K562 (cell line): ENCODE results near the gene TMA7B. TPM values are rescaled to one million over a fixed set of nuclear protein-coding genes. Genes with fewer than 3 reads are reported as not detected.

Experiments
- ATAC-seq: fragments of 200-7000 bp; cut with Tn5 transposase; 3 replicates; pipeline ENCODE4 v1.9.1; 2020; ENCODE audit warnings: moderate library complexity
- BruUV-seq: library from RNA; stranded (reverse); fragments of 400-500 nt; replicated peaks from 2 replicates; lab custom pipeline; 2021; lab: Mats Ljungman, UMichigan
- CTCF ChIA-PET: fragments of 300-600 bp; formaldehyde crosslinking; extraction: SDS; loops from one replicate; lab custom pipeline; 2021; ENCODE audit warnings: low intra/inter-chr PET ratio; lab: Yijun Ruan, JAX
- POLR2A ChIA-PET: fragments of 300-600, 350-650 bp; sonication (Branson Sonifier 250); formaldehyde crosslinking; extraction: SDS; loops from one replicate; lab custom pipeline; 2021; ENCODE audit warnings: antibody characterized with exemption, inconsistent platforms; lab: Yijun Ruan, JAX
- DNase-seq, 4 experiments: peaks; one replicate each; pipeline versions ENCODE4 v3.0.0 to v3.0.0-alpha.2; 2011 to 2018; ENCODE audit warnings: low spot score in 3 of 4, mixed read lengths in 3 of 4; ENCODE audit errors: extremely low read depth in 1 of 4
- FAIRE-seq: peaks from 2 replicates; lab custom pipeline; 2011; peaks lifted over from hg19 to GRCh38; lab: Jason Lieb, UNC
- H2AFZ ChIP-seq: 2 replicates; pipeline ENCODE4 v1.6.0; 2011; ENCODE audit warnings: low read depth, low read length, control low read depth, inconsistent platforms
- H3K27ac ChIP-seq: fragments of 200-600 bp; 3 replicates; pipeline ENCODE4 v1.8.0; 2011; ENCODE audit warnings: low read depth, mild to moderate bottlenecking, control low read depth, inconsistent platforms, low read length, moderate library complexity, mixed read lengths; ENCODE audit errors: extremely low read depth
- H3K27me3 ChIP-seq, 2 experiments: fragments of 300-600 bp in 1 of 2; 2 replicates in 1 of 2; 3 replicates in 1 of 2; pipeline versions ENCODE4 v1.6.0 to v1.8.0; 2011; ENCODE audit warnings: inconsistent platforms in 2 of 2, low read length in 2 of 2, mild to moderate bottlenecking in 1 of 2, mixed read lengths in 1 of 2, moderate library complexity in 1 of 2; ENCODE audit not compliant: control insufficient read depth in 2 of 2, insufficient read depth in 2 of 2
- H3K36me3 ChIP-seq: fragments of 300-600 bp; 3 replicates; pipeline ENCODE4 v1.8.0; 2011; ENCODE audit warnings: mild to moderate bottlenecking, low read length, inconsistent platforms; ENCODE audit not compliant: control insufficient read depth, insufficient read depth
- H3K4me1 ChIP-seq, 2 experiments: fragments of 200-600 bp in 1 of 2; replicated peaks in 1 of 2; 2 replicates in 1 of 2; 3 replicates in 1 of 2; pipeline versions ENCODE4 v1.5.1 to v1.8.0; 2011; ENCODE audit warnings: inconsistent platforms in 2 of 2, low read length in 2 of 2, mild to moderate bottlenecking in 1 of 2, mixed read lengths in 1 of 2, moderate library complexity in 1 of 2; ENCODE audit not compliant: control insufficient read depth in 2 of 2, insufficient read depth in 2 of 2
- H3K4me2 ChIP-seq: 2 replicates; pipeline ENCODE4 v1.6.1; 2011; ENCODE audit warnings: low read length, control low read depth, inconsistent platforms, mixed read lengths; ENCODE audit not compliant: insufficient read depth
- H3K4me3 ChIP-seq: fragments of 200-600 bp; sonication (generic), shearing (Covaris generic); 2 replicates; pipeline ENCODE4 v1.5.1; 2016; ENCODE audit warnings: control low read depth, inconsistent platforms
- H3K79me2 ChIP-seq: fragments of 200-600 bp; 3 replicates; pipeline ENCODE4 v1.8.0; 2011; ENCODE audit warnings: low read length, inconsistent platforms; ENCODE audit not compliant: control insufficient read depth, insufficient read depth
- H3K9ac ChIP-seq, 2 experiments: 2 replicates each; pipeline versions ENCODE4 v1.6.0 to v1.6.1; 2011; ENCODE audit warnings: low read depth in 2 of 2, low read length in 2 of 2, control low read depth in 1 of 2, inconsistent platforms in 1 of 2, mild to moderate bottlenecking in 1 of 2, mixed read lengths in 1 of 2; ENCODE audit not compliant: insufficient read depth in 1 of 2
- H3K9me1 ChIP-seq: one replicate; pipeline ENCODE4 v1.6.0; 2011; ENCODE audit warnings: inconsistent platforms, mild to moderate bottlenecking, low read length, moderate library complexity; ENCODE audit not compliant: control insufficient read depth, insufficient read depth
- H3K9me3 ChIP-seq: replicated peaks from 2 replicates; pipeline ENCODE4 v1.5.1; 2011; ENCODE audit warnings: low read depth, low read length, inconsistent platforms; ENCODE audit not compliant: control insufficient read depth, insufficient read depth
- H4K20me1 ChIP-seq: replicated peaks from 2 replicates; pipeline ENCODE4 v1.6.1; 2011; ENCODE audit warnings: low read length, inconsistent platforms, mixed read lengths; ENCODE audit not compliant: control insufficient read depth, insufficient read depth
- ATF1 ChIP-seq, 2 experiments: fragments of 450-650 bp in 1 of 2; IDR thresholded peaks; 2 replicates each; pipeline ENCODE4 v1.6.1; 2016; ENCODE audit warnings: missing compliant biosample characterization in 1 of 2, missing genetic modification characterization in 1 of 2
- BACH1 ChIP-seq: fragments of 200-800 bp; sonication (Bioruptor generic); IDR thresholded peaks from 2 replicates; pipeline ENCODE4 v1.6.1; 2016; ENCODE audit warnings: missing genetic modification characterization, missing compliant biosample characterization
- CBFA2T3 ChIP-seq: fragments of 450-650 bp; IDR thresholded peaks from 2 replicates; pipeline ENCODE4 v1.6.1; 2017
- EP300 ChIP-seq: IDR thresholded peaks from 2 replicates; pipeline ENCODE4 v1.6.1; 2012; ENCODE audit warnings: low read length, improper control_type of control experiment
- FOXK2 ChIP-seq, 2 experiments: fragments of 450-650 bp; IDR thresholded peaks in 1 of 2; conservative IDR thresholded peaks in 1 of 2; 2 replicates each; pipeline ENCODE4 v1.6.1; 2016; ENCODE audit warnings: low read depth in 2 of 2, mild to moderate bottlenecking in 1 of 2
- FUS ChIP-seq: fragments of 200-400 bp; formaldehyde crosslinking; optimal IDR thresholded peaks from 2 replicates; pipeline ENCODE3; 2017; ENCODE audit warnings: low read depth, low read length
- GABPA ChIP-seq: fragments of 200-800 bp; sonication (Bioruptor generic); conservative IDR thresholded peaks from 2 replicates; pipeline ENCODE4 v1.6.1; 2016; ENCODE audit warnings: low read depth, missing genetic modification characterization, missing compliant biosample characterization
- MCM7 ChIP-seq, 2 experiments: fragments of 450-650 bp; IDR thresholded peaks; 2 replicates each; pipeline ENCODE4 v1.6.1; 2016 to 2018
- NCOR1 ChIP-seq: fragments of 450-650 bp; IDR thresholded peaks from 2 replicates; pipeline ENCODE4 v1.6.1; 2016; ENCODE audit warnings: mild to moderate bottlenecking, moderate library complexity
- NR2C2 ChIP-seq, 2 experiments: fragments of 200-800 bp in 1 of 2; sonication (Bioruptor generic) in 1 of 2; sonication (generic) in 1 of 2; formaldehyde crosslinking in 1 of 2; IDR thresholded peaks; 2 replicates each; pipeline versions ENCODE4 v1.6.1 to v1.8.0; 2016 to 2022; ENCODE audit warnings: mild to moderate bottlenecking in 1 of 2, missing compliant biosample characterization in 1 of 2, missing genetic modification characterization in 1 of 2, missing genetic modification reagents in 1 of 2
- NRF1 ChIP-seq, 2 experiments: fragments of 450-650 bp; IDR thresholded peaks in 1 of 2; conservative IDR thresholded peaks in 1 of 2; 2 replicates each; pipeline ENCODE4 v1.6.1; 2014; ENCODE audit warnings: mild to moderate bottlenecking in 2 of 2
- PPARD ChIP-seq: fragments of 250-450 bp; sonication (Bioruptor Pico); IDR thresholded peaks from 2 replicates; pipeline ENCODE4 v1.8.0; 2022; ENCODE audit warnings: inconsistent platforms, mild to moderate bottlenecking, moderate library complexity
- SAFB2 ChIP-seq: fragments of 200-400 bp; formaldehyde crosslinking; IDR thresholded peaks from 2 replicates; pipeline ENCODE4 v1.6.1; 2018; ENCODE audit warnings: borderline replicate concordance, low read length, low read depth, moderate library complexity; ENCODE audit not compliant: severe bottlenecking
- SIN3A ChIP-seq, 2 experiments: fragments of 150-350 bp in 1 of 2; IDR thresholded peaks; 2 replicates each; pipeline ENCODE4 v1.6.1; 2011 to 2016; ENCODE audit warnings: borderline replicate concordance in 2 of 2, low read depth in 2 of 2, low read length in 2 of 2, mild to moderate bottlenecking in 2 of 2, moderate library complexity in 2 of 2; ENCODE audit not compliant: control insufficient read depth in 1 of 2
- SNRNP70 ChIP-seq: fragments of 200-400 bp; formaldehyde crosslinking; optimal IDR thresholded peaks from 2 replicates; pipeline ENCODE3; 2017; ENCODE audit warnings: low read depth, low read length
- SOX6 ChIP-seq: fragments of 450-650 bp; IDR thresholded peaks from 2 replicates; pipeline ENCODE4 v1.6.1; 2014; ENCODE audit warnings: mild to moderate bottlenecking
- TCF15 ChIP-seq: fragments of 250-450 bp; sonication (Bioruptor Pico); IDR thresholded peaks from 2 replicates; pipeline ENCODE4 v1.8.0; 2022; ENCODE audit warnings: moderate library complexity, mild to moderate bottlenecking, inconsistent platforms
- ZNF263 ChIP-seq: sonication (generic); formaldehyde crosslinking; IDR thresholded peaks from 2 replicates; pipeline ENCODE4 v1.8.0; 2022; ENCODE audit warnings: mild to moderate bottlenecking, missing genetic modification reagents, borderline replicate concordance
- ZNF316 ChIP-seq: fragments of 450-650 bp; IDR thresholded peaks from 2 replicates; pipeline ENCODE4 v1.6.1; 2016
- ZNF384 ChIP-seq: IDR thresholded peaks from 2 replicates; pipeline ENCODE4 v1.6.1; 2012; ENCODE audit warnings: low read depth, low read length, improper control_type of control experiment
- WGBS: fragments of 100-300 bp; shearing (Covaris generic); methylation state at CpG from one replicate; pipeline ENCODE4 v1.1.6; 2016; ENCODE audit warnings: low coverage, mixed read lengths; ENCODE audit not compliant: insufficient coverage; ENCODE audit errors: missing lambda C conversion rate; 5-methylcytosine and 5-hydroxymethylcytosine counted together
- in situ Hi-C: fragments of 300-500 bp; cut with MboI; formaldehyde crosslinking; loops from 4 replicates; pipeline ENCODE4 v1.15.0; 2018; ENCODE audit warnings: inconsistent platforms, mixed read lengths
- intact Hi-C: fragments of 100-400 bp; cut with micrococcal nuclease; formaldehyde crosslinking; loops from 2 replicates; pipeline ENCODE4 v1.14.2; 2022
- polyA plus RNA-seq, 8 experiments: library from polyadenylated mRNA; depleted of rRNA in 4 of 8; stranded (reverse) in 5 of 8; unstranded in 3 of 8; fragments of >200 nt; fragmentation: Nextera tagmentation in 2 of 8; fragmentation: Illumina TruSeq in 1 of 8; extraction: Ambion mirVana in 2 of 8; extraction: Trizol in 1 of 8; gene quantifications; 2 replicates each; pipeline versions ENCODE4 v1.2.1 to v1.2.3, GENCODE V29; 2011 to 2014; ENCODE audit warnings: inconsistent platforms in 1 of 8, missing spikeins in 1 of 8
- total RNA-seq, 7 experiments: library from RNA; depleted of rRNA in 6 of 7; stranded (reverse); fragments of >200 nt in 6 of 7; fragmentation: Illumina TruSeq in 2 of 7; extraction: Trizol in 2 of 7; gene quantifications; 2 replicates each; pipeline versions ENCODE4 v1.2.1 to v1.2.3, GENCODE V29; 2011 to 2021; ENCODE audit warnings: low replicate concordance in 1 of 7
- TF ChIP-seq, protein P1 (sequence below), 3 experiments: IDR thresholded peaks in 2 of 3; conservative IDR thresholded peaks in 1 of 3; 2 replicates each; pipeline ENCODE4 v1.5.1; 2011 to 2012; ENCODE audit warnings: low read length in 3 of 3, mild to moderate bottlenecking in 3 of 3, control low read depth in 2 of 3, improper control_type of control experiment in 1 of 3, inconsistent platforms in 1 of 3, low read depth in 1 of 3, mixed read lengths in 1 of 3, moderate library complexity in 1 of 3; ENCODE audit not compliant: insufficient read depth in 2 of 3

Gene TMA7B
- total and polyA plus RNA-seq, 9 of the 15 experiments (the other 6 are each of a cell fraction or from before 2014, with no cell fraction given) = 5.6 to 14.2 (median 11.8) TPM

GRCh38 chr22:39999144-39999757, 39.1 kb downstream of the TMA7B start:
- ATAC-seq (peak; percentile 88), FAIRE-seq (peak; percentile 99), DNase-seq (peak; percentile 65 to 92 (median 80))
- WGBS = 13% methylated on average over 15 of the region's 16 CpGs
- Histone ChIP-seq H3K4me2 (peak overlapping the region; percentile 54), H2AFZ (peak overlapping the region; percentile 52), H3K9me3 (no peaks in the 10 kb centered on the region), H3K9me1 (no peaks in the 10 kb centered on the region), H3K4me1 (peaks cover 53 to 55% of the 10 kb centered on the region in 2 experiments), H3K27me3 (no peaks in the 10 kb centered on the region), H4K20me1 (no peaks in the 10 kb centered on the region), H3K4me3 (no peak overlapping the region), H3K79me2 (no peaks in the 10 kb centered on the region), H3K27ac (peak overlapping the region; percentile 32; the same call in 2 of the 3 replicates), H3K9ac (peak overlapping the region in 1 of 2 experiments; percentile 68; a peak in 1 of 4 replicates), H3K36me3 (no peaks in the 10 kb centered on the region)
- no TSS peak for BruUV-seq
- in situ Hi-C loops (no loop called here), intact Hi-C loops (loop anchor here (5.0 kb wide), 1 partner anchor 67 kb away; no protein-coding TSS in a partner anchor)
- CTCF ChIA-PET = no interaction called here
- POLR2A ChIA-PET = interaction anchor here (0.6 to 1.9 kb wide), 5 partner anchors 11 to 471 kb away, joined by 3 to 10 read pairs (median 3); no protein-coding TSS in a partner anchor
- peak; percentile 57 to 72 for TF ChIP-seq FOXK2 (conservative IDR thresholded peaks at IDR 0.05 in 1 of 2, IDR thresholded peaks at IDR 0.05 in 1 of 2; ENCODE audit: low read depth in 2 of 2)
- TF ChIP-seq PPARD (CRISPR knock-in tag) = no peak
- no peak for TF ChIP-seq FUS
- TF ChIP-seq ZNF263 (CRISPR knock-in tag) = no peak
- no peak for TF ChIP-seq SNRNP70
- no peak for TF ChIP-seq MCM7 (IDR thresholded peaks at IDR 0.05)
- TF ChIP-seq CBFA2T3 = peak; percentile 94
- TF ChIP-seq GABPA = peak; percentile 79
- peak; percentile 56 to 66; a peak in 3 of 4 replicates for TF ChIP-seq NRF1 (conservative IDR thresholded peaks at IDR 0.05 in 1 of 2, IDR thresholded peaks at IDR 0.05 in 1 of 2)
- TF ChIP-seq NCOR1 = peak; percentile 85
- no peak for TF ChIP-seq SIN3A (IDR thresholded peaks at IDR 0.05; ENCODE audit: borderline replicate concordance in 2 of 2, control insufficient read depth in 1 of 2, low read depth in 2 of 2, low read length in 2 of 2)
- TF ChIP-seq, protein P1, sequence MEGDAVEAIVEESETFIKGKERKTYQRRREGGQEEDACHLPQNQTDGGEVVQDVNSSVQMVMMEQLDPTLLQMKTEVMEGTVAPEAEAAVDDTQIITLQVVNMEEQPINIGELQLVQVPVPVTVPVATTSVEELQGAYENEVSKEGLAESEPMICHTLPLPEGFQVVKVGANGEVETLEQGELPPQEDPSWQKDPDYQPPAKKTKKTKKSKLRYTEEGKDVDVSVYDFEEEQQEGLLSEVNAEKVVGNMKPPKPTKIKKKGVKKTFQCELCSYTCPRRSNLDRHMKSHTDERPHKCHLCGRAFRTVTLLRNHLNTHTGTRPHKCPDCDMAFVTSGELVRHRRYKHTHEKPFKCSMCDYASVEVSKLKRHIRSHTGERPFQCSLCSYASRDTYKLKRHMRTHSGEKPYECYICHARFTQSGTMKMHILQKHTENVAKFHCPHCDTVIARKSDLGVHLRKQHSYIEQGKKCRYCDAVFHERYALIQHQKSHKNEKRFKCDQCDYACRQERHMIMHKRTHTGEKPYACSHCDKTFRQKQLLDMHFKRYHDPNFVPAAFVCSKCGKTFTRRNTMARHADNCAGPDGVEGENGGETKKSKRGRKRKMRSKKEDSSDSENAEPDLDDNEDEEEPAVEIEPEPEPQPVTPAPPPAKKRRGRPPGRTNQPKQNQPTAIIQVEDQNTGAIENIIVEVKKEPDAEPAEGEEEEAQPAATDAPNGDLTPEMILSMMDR (IDR thresholded peaks at IDR 0.05 in 2 of 3, conservative IDR thresholded peaks at IDR 0.05 in 1 of 3; ENCODE audit: insufficient read depth in 2 of 3, low read depth in 1 of 3, low read length in 3 of 3) = peak; percentile 52 to 67 (median 55)
- TF ChIP-seq ATF1 (CRISPR knock-in tag; IDR thresholded peaks at IDR 0.05) = no peak
- peak; percentile 70 for TF ChIP-seq ATF1 (tag; IDR thresholded peaks at IDR 0.05)
- TF ChIP-seq EP300 = peak; percentile 62; the same call in 1 of the 2 replicates
- TF ChIP-seq SOX6 = peak; percentile 58
- TF ChIP-seq BACH1 (tag) = 0 out of 2 replicates have a peak, but pooled peaks have one; percentile 35
- TF ChIP-seq SAFB2 = no peak
- peak; percentile 90 for TF ChIP-seq NR2C2 (CRISPR knock-in tag; IDR thresholded peaks at IDR 0.05)
- peak; percentile 95 for TF ChIP-seq NR2C2 (tag; IDR thresholded peaks at IDR 0.05)
- no peak for TF ChIP-seq ZNF316
- no peak for TF ChIP-seq ZNF384
- no peak for TF ChIP-seq TCF15
